GM19351 (cell line): Measurements from ENCODE around the gene XDH.

Source experiments
- ATAC-seq: cut with Tn5 transposase; IDR thresholded peaks from one replicate; pipeline ENCODE4 v1.9.1; 2021; ENCODE audit warnings: mild to moderate bottlenecking, moderate library complexity; ENCODE audit not compliant: unreplicated experiment

XDH gene

DNA sequence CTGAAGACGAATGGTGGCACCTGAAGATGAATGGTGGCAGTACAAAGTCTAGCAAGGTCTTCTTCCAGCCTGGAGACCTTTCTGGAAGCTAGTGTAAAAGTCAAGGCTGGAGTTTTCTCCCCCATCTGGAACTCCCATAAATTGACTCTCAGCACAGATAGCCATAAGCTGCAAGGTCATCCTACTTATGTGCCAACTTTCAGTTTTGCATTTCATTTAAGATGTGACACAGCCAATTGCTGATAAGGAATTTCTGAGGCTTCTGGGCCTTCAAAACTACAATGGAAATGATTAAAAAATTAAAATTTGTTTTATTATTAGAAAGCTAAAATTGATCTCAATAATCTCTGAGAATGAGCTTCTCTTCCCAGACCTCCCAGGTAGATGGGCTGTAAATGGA, 10.2 kb downstream of the XDH start:
- no peak for ATAC-seq

DNA sequence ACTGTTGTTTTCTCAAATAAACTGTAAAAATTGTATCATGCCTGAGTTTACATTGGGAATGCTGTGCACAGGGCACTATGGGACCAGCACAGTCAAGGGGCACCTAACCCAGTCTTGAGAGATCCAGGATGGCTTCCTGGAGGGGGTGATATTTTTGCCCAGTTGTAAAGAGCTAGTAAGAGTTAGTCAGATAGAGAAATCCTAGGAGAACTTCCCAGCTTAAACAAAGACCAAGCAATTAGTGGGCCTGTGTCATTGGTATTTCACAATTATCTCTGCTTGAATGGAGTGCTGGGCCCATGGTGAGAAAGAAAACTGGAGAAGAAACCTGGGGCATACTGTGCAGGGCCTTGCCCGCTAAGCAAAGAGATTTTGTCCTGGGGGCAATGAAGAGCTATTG, 12.2 kb downstream of the XDH start:
- no peak for ATAC-seq

DNA sequence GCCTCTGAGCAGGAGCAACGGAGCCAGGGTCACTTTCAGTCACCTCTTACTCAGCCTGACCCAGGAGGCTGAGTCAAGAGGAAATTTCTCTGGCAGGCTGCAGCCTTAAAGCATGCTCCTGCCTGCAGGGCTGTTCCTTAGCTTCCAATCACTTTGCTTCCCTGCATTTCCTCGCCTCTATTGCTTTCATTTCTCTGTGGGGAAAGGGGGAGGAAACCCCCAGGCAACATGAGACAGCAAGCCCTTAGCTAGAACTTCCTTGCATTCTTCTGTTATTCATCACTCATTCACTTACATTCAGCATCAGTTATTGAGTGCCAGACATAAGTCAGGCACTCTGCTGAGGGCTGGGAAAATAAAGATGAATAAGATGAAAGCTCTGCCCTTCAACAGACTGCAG, 13.0 kb downstream of the XDH start:
- no peak for ATAC-seq

DNA sequence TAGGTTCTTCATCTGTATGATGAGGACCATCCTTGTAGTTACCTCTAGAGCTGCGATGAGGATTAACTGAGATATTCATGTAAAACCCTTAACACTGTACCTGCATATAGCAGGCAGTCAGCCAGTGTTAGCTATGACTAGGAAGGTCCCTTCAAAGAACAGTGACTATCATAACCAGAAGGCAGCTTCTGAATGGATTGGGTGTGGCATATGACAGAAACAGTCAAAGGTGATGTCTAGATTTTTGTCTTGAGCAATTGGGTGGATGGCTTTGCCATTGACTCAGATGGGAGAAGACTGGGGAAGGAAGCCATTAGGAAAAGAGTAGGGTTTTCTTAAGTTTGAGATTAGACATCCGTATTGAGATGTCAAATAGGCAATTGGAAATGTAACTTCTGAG, 15.7 kb downstream of the XDH start:
- no peak for ATAC-seq

DNA sequence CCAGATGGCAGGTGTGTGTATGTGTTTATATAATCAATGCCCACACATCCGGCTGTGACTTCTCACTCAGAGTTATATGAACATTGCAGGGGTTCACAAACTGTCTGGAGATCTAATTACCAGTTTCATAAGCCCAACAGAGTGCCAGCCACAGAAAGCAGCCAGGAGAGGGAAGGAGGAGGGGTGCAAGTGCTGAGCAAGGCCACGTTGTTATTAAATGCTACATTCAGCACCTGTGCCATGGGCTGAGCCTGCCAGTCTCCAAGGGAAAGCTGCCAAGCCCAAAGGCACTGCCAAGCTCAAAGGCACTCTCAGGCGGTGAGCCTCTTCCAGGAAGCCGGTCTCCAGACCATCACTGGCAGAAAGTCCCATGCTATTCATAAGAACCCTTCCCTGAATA, 17.4 kb downstream of the XDH start:
- no peak for ATAC-seq

DNA sequence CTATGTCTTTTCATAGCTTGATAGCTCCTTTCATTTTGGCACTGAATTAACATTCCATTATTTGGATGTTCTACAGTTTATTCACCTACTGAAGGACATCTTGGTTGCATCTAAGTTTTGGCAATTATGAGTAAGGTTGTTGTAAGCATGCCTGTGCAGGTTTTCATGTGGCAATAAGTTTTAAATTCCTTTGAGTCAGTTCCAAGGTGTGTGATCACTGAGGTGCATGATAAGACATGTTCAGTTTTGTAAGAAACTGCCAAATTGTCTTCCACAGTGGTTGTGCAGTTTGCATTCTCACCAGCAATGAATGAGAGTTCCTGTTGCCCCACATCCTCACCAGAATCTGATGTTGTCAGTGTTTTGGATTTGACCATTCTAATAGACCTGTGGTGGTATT, 24.2 kb downstream of the XDH start:
- ATAC-seq, result no peak

DNA sequence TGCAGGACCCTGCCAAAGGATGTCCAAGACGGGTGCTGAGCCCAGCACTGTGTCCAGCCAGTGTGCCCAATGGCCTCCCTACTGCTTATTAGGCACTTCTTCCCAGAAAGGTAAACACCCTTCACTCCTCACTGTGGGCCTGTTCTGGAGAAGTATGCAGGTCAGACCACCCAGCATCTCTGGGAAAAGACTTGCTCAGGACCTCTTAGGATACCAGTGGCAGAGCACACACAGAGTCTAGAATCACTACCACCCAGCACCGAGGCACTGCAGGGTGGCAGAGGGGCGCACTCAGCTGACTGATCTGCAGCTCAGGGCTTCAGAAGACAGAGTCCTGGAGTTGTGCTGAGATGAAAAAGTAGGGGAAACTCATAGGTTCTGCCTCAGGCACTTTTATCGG, 25.8 kb downstream of the XDH start:
- ATAC-seq, result no peak

DNA sequence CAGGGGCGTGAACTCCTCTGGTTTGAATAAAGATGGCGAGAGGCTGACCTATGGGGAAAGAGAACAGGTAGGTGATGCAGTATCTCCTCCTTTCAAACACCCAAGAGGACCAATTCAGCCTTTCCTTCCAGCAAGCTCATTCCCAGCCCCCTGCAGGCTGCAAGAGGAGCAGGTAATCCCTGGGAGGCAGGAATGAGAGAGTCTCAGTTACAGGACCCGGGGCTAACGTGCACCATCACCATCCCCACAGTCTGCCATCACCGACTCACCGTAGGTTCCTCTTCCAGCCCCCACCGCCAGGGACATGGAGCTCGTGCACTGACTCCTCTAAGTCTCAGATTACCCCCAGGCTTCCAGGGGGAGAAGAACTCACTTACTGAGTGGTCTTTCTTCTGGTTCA, 26.7 kb downstream of the XDH start:
- ATAC-seq, result no peak

DNA sequence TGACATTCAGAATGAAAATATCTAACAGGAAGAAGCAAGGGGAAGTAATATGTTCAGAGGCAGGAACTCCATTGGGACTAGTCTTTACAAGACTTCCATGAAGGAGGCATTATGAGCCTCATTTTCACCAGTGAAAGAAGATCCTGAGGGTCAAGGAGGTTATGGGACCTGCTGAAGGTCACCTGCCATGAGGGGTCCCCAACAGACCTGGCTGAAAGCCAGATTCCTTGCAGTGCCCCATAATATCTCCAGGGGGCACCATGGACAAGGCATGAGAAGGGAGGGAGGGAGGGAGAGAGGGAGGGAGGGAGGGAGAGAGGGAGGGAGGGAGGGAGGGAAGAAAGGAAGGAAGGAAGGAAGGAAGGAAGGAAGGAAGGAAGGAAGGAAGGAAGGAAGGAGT, 27.9 kb downstream of the XDH start:
- no peak for ATAC-seq

DNA sequence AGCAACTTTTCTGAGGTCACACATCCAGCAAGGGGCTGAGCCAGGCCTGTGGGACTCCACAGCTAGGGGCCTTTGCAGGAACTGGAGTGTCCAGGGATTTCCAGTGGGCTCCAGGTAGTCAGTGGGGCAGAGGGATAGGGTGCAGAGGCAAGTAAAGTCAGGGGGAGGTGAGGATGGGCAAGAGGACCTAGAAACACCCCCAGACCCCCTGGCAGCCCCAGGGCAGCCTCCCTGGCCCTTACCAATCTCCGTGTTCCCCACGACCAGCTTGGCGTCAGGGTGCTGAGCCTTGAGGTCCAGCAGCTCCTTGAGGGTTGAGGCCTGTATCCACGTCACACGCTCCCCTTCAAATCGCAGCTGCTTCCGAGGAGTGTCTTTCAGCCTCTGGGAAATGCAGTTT, 28.4 kb downstream of the XDH start:
- no peak for ATAC-seq

DNA sequence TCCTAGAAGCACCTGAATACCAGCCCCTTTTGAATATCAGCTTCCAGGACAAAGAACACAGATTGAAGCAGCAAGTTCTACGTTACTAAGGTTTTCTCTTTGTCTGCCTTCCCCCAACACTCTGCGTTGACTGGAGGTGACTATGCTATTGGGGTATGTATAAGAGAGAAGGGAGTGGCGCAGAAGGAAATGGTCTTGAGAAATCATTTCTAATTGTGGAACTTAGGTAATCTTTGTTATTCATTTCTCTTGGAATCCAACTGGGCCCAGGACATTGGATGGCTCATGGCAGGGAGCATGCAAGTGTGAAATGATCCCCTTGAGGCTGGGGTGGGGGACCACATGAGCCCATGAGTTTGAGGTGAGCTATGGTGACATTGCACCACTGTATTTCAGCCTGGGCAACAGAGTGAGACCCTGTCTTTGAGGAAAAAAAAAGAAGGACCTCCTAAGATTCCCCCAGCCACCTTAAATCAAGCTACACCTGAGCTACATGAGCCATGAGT, 29.7 kb downstream of the XDH start:
- ATAC-seq, result no peak

DNA sequence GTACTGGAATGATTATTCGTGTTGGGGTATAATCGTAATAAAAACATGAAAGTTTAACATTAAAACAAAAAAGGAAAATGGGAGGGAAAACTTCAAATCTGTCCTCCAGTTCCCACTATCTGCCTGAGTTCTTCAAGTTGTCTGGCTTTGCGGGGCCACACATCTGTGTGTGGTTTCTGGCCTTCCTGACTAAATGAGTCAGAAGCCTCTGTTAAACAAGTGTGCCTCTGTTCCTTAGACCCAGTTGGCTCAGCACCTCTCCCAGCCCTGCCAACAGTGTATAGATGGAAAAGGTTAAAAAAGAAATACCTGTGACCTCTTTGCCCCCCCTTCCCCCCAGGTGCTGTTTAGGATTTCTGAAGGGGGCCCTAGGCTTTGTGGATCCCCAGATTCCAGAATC, 30.2 kb downstream of the XDH start:
- ATAC-seq, result peak; percentile 82

DNA sequence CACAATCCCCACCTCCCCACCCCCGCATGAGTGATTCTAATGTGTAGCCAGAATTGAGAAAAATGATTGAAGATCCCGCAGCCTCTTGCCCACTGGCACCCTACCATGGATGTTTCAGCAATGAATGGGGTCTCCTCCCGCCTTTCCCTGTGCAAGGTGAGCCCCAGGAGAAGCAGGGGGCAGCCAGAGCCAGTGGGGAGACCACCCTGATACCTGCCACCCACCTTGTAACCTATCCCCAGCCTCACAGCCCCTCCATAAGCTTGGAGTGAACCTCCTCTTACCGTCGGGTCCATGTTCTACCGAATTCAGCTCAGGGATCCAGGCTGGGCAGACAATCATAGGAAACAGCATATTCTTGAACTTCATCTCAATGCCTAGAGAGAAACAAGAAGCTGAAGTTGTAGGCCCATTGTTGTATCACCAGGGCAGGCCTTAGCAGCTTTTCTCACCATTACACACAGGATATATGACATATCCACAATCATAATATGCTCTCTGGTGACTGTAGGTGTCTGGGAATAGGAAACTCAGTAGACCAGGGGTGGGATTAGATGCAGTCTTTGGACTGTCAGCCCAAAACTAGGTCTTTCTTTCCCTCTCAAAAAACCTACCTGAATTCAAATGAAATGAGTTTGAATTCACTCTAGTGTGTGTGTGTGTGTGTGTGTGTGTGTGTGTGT, 30.9 kb downstream of the XDH start:
- no peak for ATAC-seq

DNA sequence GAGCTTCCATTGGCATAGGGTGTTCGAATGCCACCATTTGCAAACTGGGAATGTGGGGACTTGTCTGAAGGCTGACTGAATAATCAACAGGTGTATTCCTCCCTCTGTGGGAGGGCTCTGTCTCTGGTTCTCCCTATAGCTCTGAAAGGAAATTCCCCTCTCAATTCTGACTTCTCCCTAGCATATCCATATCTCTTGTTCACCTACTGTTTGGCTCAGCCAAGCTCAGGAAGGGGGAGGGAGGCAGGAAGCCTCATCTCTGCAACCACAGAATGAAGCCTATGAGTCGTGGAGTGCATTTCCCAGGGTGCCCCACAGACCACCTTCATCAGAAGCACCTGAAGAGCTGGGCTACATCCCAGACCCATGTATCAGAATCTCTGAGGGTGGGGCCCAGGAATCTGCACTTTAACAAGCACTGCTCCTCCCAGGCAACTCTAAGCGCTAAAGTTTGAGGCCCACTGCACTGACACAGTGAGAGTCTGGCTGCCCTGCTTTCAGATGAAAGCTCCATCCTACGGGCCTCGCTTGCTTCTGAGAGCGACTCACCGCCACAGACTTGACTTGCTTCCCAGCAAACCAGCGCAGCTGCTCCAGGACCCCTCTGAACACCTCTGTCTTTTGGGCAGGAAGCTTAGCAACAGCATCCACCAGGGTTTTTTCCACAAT, 32.0 kb downstream of the XDH start:
- ATAC-seq, result no peak

DNA sequence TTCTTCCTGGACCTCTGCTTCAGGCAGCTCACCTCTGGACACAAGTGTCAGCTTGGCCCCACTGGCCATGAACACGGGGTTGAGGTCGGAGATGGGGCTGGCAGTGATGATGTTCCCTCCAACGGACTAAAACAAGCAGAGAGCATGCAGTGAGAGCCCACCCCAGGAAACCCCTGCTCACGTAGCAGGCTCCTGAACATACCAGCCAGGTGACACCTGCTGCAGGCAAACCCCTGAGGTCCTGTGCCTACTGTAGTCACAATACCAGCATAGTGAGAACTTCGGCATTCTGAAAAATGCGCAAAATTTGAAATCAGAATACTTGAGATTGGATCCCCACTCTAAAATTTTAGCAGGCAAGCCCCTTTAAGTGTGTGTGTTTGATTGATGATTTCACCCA, 32.9 kb downstream of the XDH start:
- ATAC-seq, result no peak

DNA sequence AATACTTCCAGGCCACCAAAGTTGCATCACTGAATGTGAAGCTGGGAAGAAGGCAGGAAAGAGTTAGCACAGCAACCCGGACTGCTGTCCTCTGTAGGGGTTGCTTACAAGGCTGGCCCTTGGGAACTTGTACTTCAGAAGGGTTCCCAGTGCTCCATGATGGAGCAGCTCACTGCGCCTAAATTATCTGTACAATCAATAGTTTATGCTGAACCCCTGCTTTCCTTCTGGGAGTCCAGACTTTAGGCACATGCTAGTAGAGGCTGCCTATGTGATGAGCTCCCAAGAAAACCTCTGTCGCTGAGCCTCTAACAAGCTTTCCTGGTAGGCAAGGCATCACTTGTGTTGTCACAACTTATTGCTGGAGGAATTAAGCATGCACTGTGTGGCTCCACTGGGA, 34.3 kb downstream of the XDH start:
- ATAC-seq, result no peak

DNA sequence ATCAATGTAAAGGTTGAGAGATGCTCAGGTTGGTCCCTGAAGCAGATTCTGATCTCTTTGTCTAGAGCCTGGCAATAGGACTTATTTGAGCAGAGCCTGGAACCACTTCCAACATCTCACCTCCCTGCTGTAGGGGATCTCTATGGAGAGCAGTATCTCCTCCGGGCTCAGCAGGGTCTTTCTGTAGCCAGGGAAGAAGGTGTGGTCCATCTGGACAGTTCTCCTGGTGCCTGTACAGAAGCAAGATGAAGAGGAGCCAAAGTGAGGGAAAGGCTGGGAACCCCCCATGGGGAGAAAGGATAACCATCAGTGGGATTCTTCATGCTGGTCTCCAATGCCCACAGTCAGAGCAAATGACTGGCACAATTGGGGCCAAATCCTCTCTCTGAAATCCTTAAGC, 34.8 kb downstream of the XDH start:
- ATAC-seq, result no peak

DNA sequence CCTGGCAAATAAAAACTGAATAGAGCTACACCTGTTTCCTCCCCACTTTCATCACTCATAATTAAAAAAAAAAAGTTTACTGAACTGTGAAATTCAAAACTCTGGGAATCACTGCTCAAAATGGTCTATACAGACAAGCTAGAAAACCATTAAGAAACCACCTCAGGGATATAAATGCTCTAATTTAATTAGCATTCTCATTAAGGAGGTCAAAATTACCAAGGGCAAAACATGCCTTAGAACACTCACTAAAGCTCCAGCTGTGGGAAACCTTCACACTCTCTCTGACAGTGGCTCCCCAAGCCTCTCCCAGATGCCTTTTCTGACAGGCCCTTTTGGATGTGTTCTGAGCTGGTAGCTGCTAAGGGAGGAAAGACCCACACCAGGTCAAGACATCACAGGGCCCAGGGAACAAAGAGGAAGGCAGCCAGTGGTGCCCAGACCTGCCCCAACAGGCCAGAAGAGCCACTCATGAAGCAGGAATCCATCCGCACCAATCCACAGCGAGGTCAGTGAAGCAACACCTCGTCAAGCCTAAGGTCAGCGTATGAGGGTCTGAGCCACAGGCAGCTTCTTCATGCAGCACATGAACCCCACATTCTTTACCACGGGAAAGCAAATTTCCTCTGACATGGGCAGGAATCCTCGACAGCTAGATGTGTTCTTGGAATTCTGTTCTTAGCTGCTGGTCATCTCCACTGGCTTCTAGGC, 35.6 kb downstream of the XDH start:
- ATAC-seq, result no peak

DNA sequence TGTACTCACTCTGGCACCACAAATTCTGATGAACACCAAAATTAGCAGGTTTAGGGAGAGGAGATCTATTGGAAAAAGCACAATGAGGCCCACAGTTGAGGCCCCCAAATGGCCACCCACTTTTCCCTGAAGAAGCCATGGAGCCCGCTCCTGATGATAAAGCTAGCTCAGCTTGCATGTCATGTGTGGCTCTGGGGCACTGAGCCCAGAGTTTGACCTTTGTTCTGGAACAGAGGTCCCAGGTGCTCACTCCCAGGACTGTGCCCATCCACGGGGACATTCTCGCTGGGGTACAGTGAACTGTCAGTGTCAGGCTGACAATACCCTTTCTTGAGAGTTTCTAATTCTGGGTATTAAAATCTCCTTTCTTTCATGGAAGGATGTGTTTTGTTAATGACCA, 36.2 kb downstream of the XDH start:
- ATAC-seq, result no peak

DNA sequence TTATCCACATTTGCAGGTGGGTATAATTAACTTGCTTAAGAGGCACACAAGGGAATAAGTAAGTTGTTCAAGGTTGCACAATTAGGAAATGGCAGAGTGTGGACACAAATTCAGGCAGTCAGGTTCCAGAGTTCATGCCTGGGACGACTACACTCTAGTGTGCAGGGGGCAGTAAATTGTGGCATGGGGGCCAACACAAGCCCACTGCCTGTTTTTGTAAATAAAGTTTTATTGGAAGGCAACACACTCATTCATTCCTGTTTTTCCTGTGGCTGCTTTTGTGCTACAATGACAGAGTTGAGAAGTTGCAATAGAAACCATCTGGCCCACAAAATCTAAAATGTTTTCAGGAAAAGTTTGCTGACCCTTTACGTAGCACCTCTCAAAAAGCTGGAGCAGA, 41.4 kb downstream of the XDH start:
- no peak for ATAC-seq

DNA sequence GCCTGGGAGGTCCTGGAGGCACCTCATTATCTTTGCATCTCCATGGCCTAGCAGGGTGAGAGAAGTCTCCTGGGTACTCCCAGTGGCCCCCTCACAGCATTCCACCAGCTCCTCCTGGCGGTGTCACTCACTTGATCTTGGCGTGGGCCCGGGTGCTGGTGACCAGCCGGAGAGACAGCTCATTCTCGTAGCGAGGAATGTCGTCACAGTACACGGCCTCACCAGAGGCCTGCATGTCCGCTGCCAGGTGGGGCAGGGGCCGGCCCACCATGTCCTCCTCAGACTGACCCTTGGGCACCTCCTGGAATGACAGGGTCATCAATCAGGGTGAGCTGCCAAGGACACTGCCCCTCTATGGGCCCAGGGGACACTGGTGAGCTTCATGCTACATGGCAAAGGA, 42.4 kb downstream of the XDH start:
- ATAC-seq, result no peak

DNA sequence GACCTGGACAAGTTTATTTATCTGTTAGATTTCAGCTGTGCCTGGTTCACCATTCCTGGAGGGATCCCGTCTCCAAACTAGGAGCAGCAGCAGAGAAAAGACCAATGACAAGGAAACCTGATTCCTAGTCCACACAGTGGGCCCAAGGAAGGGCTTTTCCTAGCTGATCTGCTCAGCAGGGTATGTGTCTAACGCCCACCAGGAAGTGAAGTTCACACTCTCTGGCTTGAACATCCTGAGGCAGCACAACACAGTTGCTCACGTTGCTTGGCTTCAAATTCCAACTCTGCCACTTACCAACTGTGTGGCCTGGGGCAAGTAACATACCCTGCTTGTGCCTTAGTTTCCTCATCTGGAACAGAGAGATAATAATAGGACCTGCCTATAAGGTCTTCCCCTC, 42.9 kb downstream of the XDH start:
- no peak for ATAC-seq
